ENCODE measurements around the gene SCFD2. TPM values are rescaled to one million over a fixed set of nuclear protein-coding genes. Genes with fewer than 3 reads are reported as not detected.
"Not testable (repeated sequence)": the region's sequence is repeated elsewhere in the genome, so short reads cannot be mapped to it uniquely, and the experiment has no call there.

The SCFD2 gene
- total RNA-seq, 1 donor from 2014 or later = 10.7 TPM

GRCh38 chr4:53227451-53227850 is 138.4 kb downstream of the SCFD2 start:
- Mint-ChIP-seq H3K27ac (ENCODE audit: unreplicated experiment) (no peak overlapping the region), H3K9me3 (ENCODE audit: low read depth) (no peaks in the 10 kb centered on the region), H3K4me1 (ENCODE audit: low read depth) (no peaks in the 10 kb centered on the region), H3K27me3 (ENCODE audit: low read depth) (no peaks in the 10 kb centered on the region), H3K4me3 (ENCODE audit: unreplicated experiment) (no peak overlapping the region), H3K36me3 (ENCODE audit: low read depth) (no peaks in the 10 kb centered on the region)
- TF ChIP-seq CTCF (IDR thresholded peaks at IDR 0.05) = no peak
- DNase-seq (ENCODE audit: low spot score) = no peak

GRCh38 chr4:53221832-53222480 is 143.9 kb downstream of the SCFD2 start:
- Mint-ChIP-seq H3K9me3 (ENCODE audit: low read depth) (peaks cover 8% of the 10 kb centered on the region), H3K4me1 (ENCODE audit: low read depth) (no peaks in the 10 kb centered on the region), H3K4me3 (ENCODE audit: unreplicated experiment) (no peak overlapping the region), H3K27ac (ENCODE audit: unreplicated experiment) (no peak overlapping the region), H3K27me3 (ENCODE audit: low read depth) (no peaks in the 10 kb centered on the region), H3K36me3 (ENCODE audit: low read depth) (peaks cover 4% of the 10 kb centered on the region)
- no peak for TF ChIP-seq CTCF (IDR thresholded peaks at IDR 0.05)
- no peak for DNase-seq (ENCODE audit: low spot score)

GRCh38 chr4:53219148-53219547 is 146.7 kb downstream of the SCFD2 start:
- H3K27ac Mint-ChIP-seq (ENCODE audit: unreplicated experiment) = not testable (repeated sequence)

GRCh38 chr4:53208753-53209152 is 157.1 kb downstream of the SCFD2 start:
- Mint-ChIP-seq H3K36me3 (ENCODE audit: low read depth) (no peaks in the 10 kb centered on the region), H3K4me3 (ENCODE audit: unreplicated experiment) (no peak overlapping the region), H3K4me1 (ENCODE audit: low read depth) (peaks cover 6% of the 10 kb centered on the region), H3K27me3 (ENCODE audit: low read depth) (no peaks in the 10 kb centered on the region), H3K27ac (ENCODE audit: unreplicated experiment) (no peak overlapping the region), H3K9me3 (ENCODE audit: low read depth) (no peaks in the 10 kb centered on the region)
- no peak for TF ChIP-seq CTCF (IDR thresholded peaks at IDR 0.05)
- DNase-seq (ENCODE audit: low spot score) = no peak

More at GRCh38 chr4:53219148-53219547, 146.7 kb downstream of the SCFD2 start:
- DNase-seq (ENCODE audit: low spot score); H3K4me3 Mint-ChIP-seq (ENCODE audit: unreplicated experiment); H3K27me3 Mint-ChIP-seq (ENCODE audit: low read depth); H3K9me3 Mint-ChIP-seq (ENCODE audit: low read depth); H3K4me1 Mint-ChIP-seq (ENCODE audit: low read depth); H3K36me3 Mint-ChIP-seq (ENCODE audit: low read depth): not testable (repeated sequence)

GRCh38 chr4:53205970-53206369 is 159.9 kb downstream of the SCFD2 start:
- Mint-ChIP-seq H3K27me3 (ENCODE audit: low read depth) (no peaks in the 10 kb centered on the region), H3K27ac (ENCODE audit: unreplicated experiment) (no peak overlapping the region), H3K36me3 (ENCODE audit: low read depth) (no peaks in the 10 kb centered on the region), H3K4me3 (ENCODE audit: unreplicated experiment) (no peak overlapping the region), H3K4me1 (ENCODE audit: low read depth) (peaks cover 6% of the 10 kb centered on the region), H3K9me3 (ENCODE audit: low read depth) (no peaks in the 10 kb centered on the region)
- DNase-seq (ENCODE audit: low spot score) = no peak
- TF ChIP-seq CTCF (IDR thresholded peaks at IDR 0.05) = no peak

- Mint-ChIP-seq H3K36me3 (ENCODE audit: low read depth) (no peaks in the 10 kb centered on the region), H3K4me3 (ENCODE audit: unreplicated experiment) (no peak overlapping the region), H3K4me1 (ENCODE audit: low read depth) (peaks cover 15% of the 10 kb centered on the region), H3K27me3 (ENCODE audit: low read depth) (no peaks in the 10 kb centered on the region), H3K9me3 (ENCODE audit: low read depth) (no peaks in the 10 kb centered on the region), H3K27ac (ENCODE audit: unreplicated experiment) (no peak overlapping the region)
- TF ChIP-seq CTCF (IDR thresholded peaks at IDR 0.05) = no peak
- no peak for DNase-seq (ENCODE audit: low spot score)
Measured at GRCh38 chr4:53199356-53199755, 166.5 kb downstream of the SCFD2 start.
